GM23338 (cell line): ENCODE results near the gene NPAS3. TPM values are rescaled to one million over a fixed set of nuclear protein-coding genes. Genes with fewer than 3 reads are reported as not detected.

ENCODE experiments used
- ATAC-seq: fragments of 200-7000 bp; cut with Tn5 transposase; 3 replicates; pipeline ENCODE4 v1.9.1; 2020
- DNase-seq: peaks from one replicate; pipeline ENCODE4 v3.0.0-alpha.2; 2015; ENCODE audit warnings: low spot score
- H2AFZ ChIP-seq: fragments of 200-600 bp; sonication (generic); 2 replicates; pipeline ENCODE4 v1.8.0; 2016; ENCODE audit warnings: antibody characterized with exemption, mild to moderate bottlenecking, moderate library complexity
- H3F3A ChIP-seq: fragments of 200-600 bp; sonication (generic); replicated peaks from 2 replicates; pipeline ENCODE4 v1.8.0; 2017; ENCODE audit warnings: antibody characterized with exemption, mixed run types, low read depth
- H3K27ac ChIP-seq: fragments of 200-600 bp; sonication (generic); 2 replicates; pipeline ENCODE4 v1.6.1; 2016; ENCODE audit warnings: low read depth
- H3K27me3 ChIP-seq: fragments of 200-600 bp; sonication (generic); 2 replicates; pipeline ENCODE4 v1.8.0; 2016; ENCODE audit warnings: mild to moderate bottlenecking, mixed run types, moderate library complexity; ENCODE audit not compliant: insufficient read depth
- H3K36me3 ChIP-seq: fragments of 200-600 bp; sonication (generic); 2 replicates; pipeline ENCODE4 v1.8.0; 2016; ENCODE audit warnings: mild to moderate bottlenecking; ENCODE audit not compliant: insufficient read depth
- H3K4me1 ChIP-seq: fragments of 200-600 bp; sonication (generic); 2 replicates; pipeline ENCODE4 v1.8.0; 2016; ENCODE audit warnings: mild to moderate bottlenecking, moderate library complexity; ENCODE audit not compliant: insufficient read depth
- H3K4me2 ChIP-seq: fragments of 200-600 bp; sonication (generic); 2 replicates; pipeline ENCODE4 v1.7.1; 2017; ENCODE audit warnings: mixed run types
- H3K4me3 ChIP-seq: fragments of 200-600 bp; sonication (generic); 2 replicates; pipeline ENCODE4 v1.6.1; 2016; ENCODE audit warnings: mixed run types
- H3K79me2 ChIP-seq: fragments of 200-600 bp; sonication (generic); replicated peaks from 2 replicates; pipeline ENCODE4 v1.8.0; 2017; ENCODE audit warnings: mild to moderate bottlenecking; ENCODE audit not compliant: insufficient read depth
- H3K9me2 ChIP-seq: fragments of 200-600 bp; sonication (generic); 2 replicates; pipeline ENCODE4 v1.8.0; 2017; ENCODE audit not compliant: insufficient read depth
- H4K20me1 ChIP-seq: fragments of 200-600 bp; sonication (generic); replicated peaks from 2 replicates; pipeline ENCODE4 v1.8.0; 2017; ENCODE audit warnings: mild to moderate bottlenecking; ENCODE audit not compliant: insufficient read depth
- H3K27ac Mint-ChIP-seq: 2 replicates; pipeline ENCODE4 v1.8.0; 2020; ENCODE audit warnings: inconsistent platforms, mild to moderate bottlenecking, moderate library complexity, mixed read lengths
- H3K27me3 Mint-ChIP-seq: 3 replicates; pipeline ENCODE4 v1.8.0; 2022; ENCODE audit warnings: low read depth, mild to moderate bottlenecking, moderate library complexity, mixed read lengths, inconsistent platforms; ENCODE audit not compliant: insufficient read depth, poor library complexity
- H3K36me3 Mint-ChIP-seq: 3 replicates; pipeline ENCODE4 v1.8.0; 2021; ENCODE audit warnings: low read depth, mild to moderate bottlenecking, inconsistent platforms, moderate library complexity, mixed read lengths
- H3K4me1 Mint-ChIP-seq: 3 replicates; pipeline ENCODE4 v1.8.0; 2020; ENCODE audit warnings: mild to moderate bottlenecking, inconsistent platforms, mixed read lengths
- H3K4me3 Mint-ChIP-seq: 3 replicates; pipeline ENCODE4 v1.8.0; 2021; ENCODE audit warnings: moderate library complexity, mild to moderate bottlenecking, inconsistent platforms, mixed read lengths
- H3K9me3 Mint-ChIP-seq: 3 replicates; pipeline ENCODE4 v1.8.0; 2020; ENCODE audit warnings: moderate library complexity, mild to moderate bottlenecking, inconsistent platforms, mixed read lengths
- CREB1 ChIP-seq: fragments of 250-450 bp; sonication (Bioruptor Pico); IDR thresholded peaks from 2 replicates; pipeline ENCODE4 v1.5.0; 2020; ENCODE audit warnings: low read depth, mild to moderate bottlenecking, moderate library complexity
- CTCF ChIP-seq, 2 experiments: fragments of 200-600 bp in 1 of 2; sonication (generic) in 1 of 2; conservative IDR thresholded peaks; 2 replicates each; pipeline versions ENCODE4 v1.5.1 to v1.6.1; 2016 to 2017; ENCODE audit warnings: antibody characterized with exemption in 2 of 2, low read depth in 2 of 2, mild to moderate bottlenecking in 2 of 2, moderate library complexity in 1 of 2
- ETS1 ChIP-seq: IDR thresholded peaks from 2 replicates; pipeline ENCODE4 v1.6.1; 2016; ENCODE audit warnings: antibody characterized with exemption
- EZH2 ChIP-seq: fragments of 200-600 bp; sonication (generic); IDR thresholded peaks from one replicate; pipeline ENCODE4 v1.8.0; 2017; ENCODE audit warnings: antibody characterized with exemption, mild to moderate bottlenecking, low read depth; ENCODE audit not compliant: unreplicated experiment
- EZH2phosphoT487 ChIP-seq: fragments of 200-600 bp; sonication (generic); IDR thresholded peaks from one replicate; pipeline ENCODE4 v1.8.1; 2018; ENCODE audit warnings: antibody characterized with exemption; ENCODE audit not compliant: unreplicated experiment
- NANOG ChIP-seq: IDR thresholded peaks from 2 replicates; pipeline ENCODE4 v1.6.1; 2016; ENCODE audit warnings: antibody characterized with exemption, borderline replicate concordance
- POLR2AphosphoS5 ChIP-seq: IDR thresholded peaks from 2 replicates; pipeline ENCODE4 v1.6.1; 2016; ENCODE audit warnings: antibody characterized with exemption, low read depth
- REST ChIP-seq: IDR thresholded peaks from one replicate; pipeline ENCODE4 v1.6.1; 2018; ENCODE audit warnings: antibody characterized with exemption; ENCODE audit not compliant: unreplicated experiment
- STAT1 ChIP-seq: IDR thresholded peaks from one replicate; pipeline ENCODE4 v1.6.1; 2016; ENCODE audit warnings: antibody characterized with exemption; ENCODE audit not compliant: unreplicated experiment
- ZNF114 ChIP-seq: fragments of 250-450 bp; sonication (Bioruptor Pico); IDR thresholded peaks from 2 replicates; pipeline ENCODE4 v1.5.0; 2020; ENCODE audit warnings: mild to moderate bottlenecking, moderate library complexity
- ZNF331 ChIP-seq: fragments of 250-450 bp; sonication (Bioruptor Pico); IDR thresholded peaks from 2 replicates; pipeline ENCODE4 v1.5.0; 2020; ENCODE audit warnings: low read depth, mild to moderate bottlenecking, moderate library complexity
- polyA plus RNA-seq: library from polyadenylated mRNA; unstranded; fragments of >200 nt; fragmentation: Nextera tagmentation; extraction: Ambion mirVana; gene quantifications from 2 replicates; pipeline ENCODE4 v1.2.1, GENCODE V29; 2016
- total RNA-seq: library from RNA; depleted of rRNA; stranded (reverse); fragments of >200 nt; shearing (Covaris generic); gene quantifications from 2 replicates; pipeline ENCODE4 v1.2.3, GENCODE V29; 2014

Gene NPAS3
- total and polyA plus RNA-seq, 2 experiments from 2014 or later, result 0.17 to 0.19 TPM

- TF ChIP-seq REST (no peak), NANOG (no peak)
Measured at GRCh38 chr14:33290641-33291040, 352.0 kb downstream of the NPAS3 start (continued).

- Histone ChIP-seq H3K4me3 (no peak overlapping the region), H4K20me1 (no peaks in the 10 kb centered on the region), H3K27me3 (no peaks in the 10 kb centered on the region), H3K36me3 (no peaks in the 10 kb centered on the region), H3K4me2 (no peak overlapping the region), H3K27ac (no peak overlapping the region), H3K79me2 (no peaks in the 10 kb centered on the region), H3K4me1 (peaks cover 13% of the 10 kb centered on the region), H3F3A (no peaks in the 10 kb centered on the region), H2AFZ (no peak overlapping the region), H3K9me2 (no peaks in the 10 kb centered on the region; the same call in 1 of the 2 replicates)
- Mint-ChIP-seq H3K9me3 (no peaks in the 10 kb centered on the region), H3K4me1 (peaks cover 16% of the 10 kb centered on the region; the same call in 2 of the 3 replicates), H3K36me3 (no peaks in the 10 kb centered on the region), H3K4me3 (no peak overlapping the region), H3K27ac (no peak overlapping the region), H3K27me3 (no peaks in the 10 kb centered on the region)
- TF ChIP-seq ETS1 (no peak), ZNF331 (CRISPR knock-in tag) (no peak), NANOG (no peak), EZH2phosphoT487 (no peak), STAT1 (no peak), REST (no peak), CTCF (conservative IDR thresholded peaks at IDR 0.05; ENCODE audit: low read depth in 2 of 2) (no peak), CREB1 (CRISPR knock-in tag) (no peak), EZH2 (no peak), POLR2AphosphoS5 (no peak), ZNF114 (no peak)
- ATAC-seq, result no peak
- DNase-seq, result no peak
Measured at GRCh38 chr14:33291529-33292104, 352.9 kb downstream of the NPAS3 start.
